A549 treated with CpdA at 1 μM for 4 hours (cell line): ENCODE results near the gene TXLNG. TPM values are rescaled to one million over a fixed set of nuclear protein-coding genes. Genes with fewer than 3 reads are reported as not detected.

Experiments
- total RNA-seq: library from RNA; stranded (reverse); fragments of 200-300 nt; extraction: Qiagen RNA extraction; gene quantifications from 5 replicates; pipeline ENCODE4 v1.2.3, GENCODE V29; 2022; ENCODE audit warnings: low read depth

Gene TXLNG
- 14.2 to 17.4 TPM (median 15.2 TPM) in 5 replicates for total RNA-seq

GRCh38 chrX:16786139-16786790 lies at the start of gene TXLNG:
Gene TXLNG, plus strand, starts transcription at chrX:16786466. Its CDS starts 22 bp downstream, at chrX:16786488.

GRCh38 chrX:16870095-16870861 lies 84.0 kb downstream of the TXLNG start, which contains the start of gene RBBP7:
Gene RBBP7, minus strand, starts transcription at chrX:16870362. Its CDS starts 309 bp downstream, at chrX:16870053.

Other genes starting within 250 kb of the TXLNG start
- not detected in 5 replicates for gene S100G, start 136.3 kb upstream of the TXLNG start, total RNA-seq
- 8.8 to 11.1 TPM (median 10.1 TPM) in 5 replicates for gene CTPS2, start 73.8 kb upstream of the TXLNG start, total RNA-seq
- 19.7 to 22.0 TPM (median 21.3 TPM) in 5 replicates for gene SYAP1, start 66.9 kb upstream of the TXLNG start, total RNA-seq
- 162 to 182 TPM (median 165 TPM) in 5 replicates for gene RBBP7, start 83.9 kb downstream of the TXLNG start, total RNA-seq
- 0.42 to 0.87 TPM (median 0.79 TPM) in 5 replicates for gene REPS2, start 160.2 kb downstream of the TXLNG start, total RNA-seq